Activated CD4-positive, alpha-beta T cell treated with anti-CD3 and anti-CD28 coated beads, Interleukin-2, amount 10 ng/mL, durations not matched to agents 7 days and 5 days (primary cell): Measurements from ENCODE around the gene ERBB4. TPM values are rescaled to one million over a fixed set of nuclear protein-coding genes. Genes with fewer than 3 reads are reported as not detected.
A peak's percentile ranks its signal among the peaks of the same experiment; 100 is the strongest.
"Not testable (repeated sequence)": the region's sequence is repeated elsewhere in the genome, so short reads cannot be mapped to it uniquely, and the experiment has no call there.

Experiments used
- CTCF ChIA-PET: fragments of 350-600 bp; sonication (Branson Sonifier 250); formaldehyde crosslinking; loops from one replicate; lab custom pipeline; 2021; ENCODE audit warnings: antibody characterized with exemption; lab: Charles Lee
- POLR2A ChIA-PET: fragments of 350-600 bp; sonication (Branson Sonifier 250); formaldehyde crosslinking; loops from one replicate; lab custom pipeline; 2021; ENCODE audit warnings: antibody characterized with exemption; lab: Charles Lee
- DNase-seq: peaks from one replicate; pipeline ENCODE4 v3.0.0-alpha.2; 2020
- H3K27ac Mint-ChIP-seq: one replicate; pipeline ENCODE4 v1.8.0; 2021; ENCODE audit warnings: mild to moderate bottlenecking, moderate library complexity, mixed read lengths
- H3K27me3 Mint-ChIP-seq: one replicate; pipeline ENCODE4 v1.8.0; 2021; ENCODE audit warnings: mixed read lengths
- H3K36me3 Mint-ChIP-seq: one replicate; pipeline ENCODE4 v1.8.0; 2021; ENCODE audit warnings: low read depth, mixed read lengths
- H3K4me1 Mint-ChIP-seq: one replicate; pipeline ENCODE4 v1.8.0; 2021; ENCODE audit warnings: mixed read lengths
- H3K4me3 Mint-ChIP-seq: one replicate; pipeline ENCODE4 v1.8.0; 2021; ENCODE audit warnings: mild to moderate bottlenecking, moderate library complexity, mixed read lengths
- H3K9me3 Mint-ChIP-seq: one replicate; pipeline ENCODE4 v1.8.0; 2021; ENCODE audit warnings: mixed read lengths
- total RNA-seq, 2 experiments: library from RNA; stranded (reverse); gene quantifications; one replicate each; pipeline ENCODE4 v1.2.3, GENCODE V29; 2021

The ERBB4 gene
- total RNA-seq, 2 experiments from 2014 or later, result not detected

- POLR2A ChIA-PET, result no interaction called here
Measured at GRCh38 chr2:211623096-211623495, 915.5 kb downstream of the ERBB4 start.

GRCh38 chr2:211620986-211621385, 917.6 kb downstream of the ERBB4 start:
- no peak overlapping the region for H3K27ac Mint-ChIP-seq
- H3K4me3 Mint-ChIP-seq, result no peak overlapping the region
- no peak for DNase-seq
- no peaks in the 10 kb centered on the region for H3K27me3 Mint-ChIP-seq
- no peaks in the 10 kb centered on the region for H3K36me3 Mint-ChIP-seq
- ChIA-PET POLR2A (no interaction called here), CTCF (no interaction called here)
- no peaks in the 10 kb centered on the region for H3K4me1 Mint-ChIP-seq
- H3K9me3 Mint-ChIP-seq, result no peaks in the 10 kb centered on the region

More at GRCh38 chr2:211623096-211623495, 915.5 kb downstream of the ERBB4 start:
- Mint-ChIP-seq H3K4me1 (no peaks in the 10 kb centered on the region), H3K36me3 (no peaks in the 10 kb centered on the region), H3K4me3 (no peak overlapping the region), H3K27me3 (no peaks in the 10 kb centered on the region), H3K27ac (no peak overlapping the region), H3K9me3 (peaks cover 2% of the 10 kb centered on the region)
- no peak for DNase-seq
- CTCF ChIA-PET, result no interaction called here

- Mint-ChIP-seq H3K36me3 (no peaks in the 10 kb centered on the region), H3K27me3 (no peaks in the 10 kb centered on the region), H3K4me1 (no peaks in the 10 kb centered on the region), H3K9me3 (no peaks in the 10 kb centered on the region), H3K4me3 (no peak overlapping the region), H3K27ac (no peak overlapping the region)
- CTCF ChIA-PET, result no interaction called here
- POLR2A ChIA-PET, result no interaction called here
- no peak for DNase-seq
Measured at GRCh38 chr2:211617803-211618202, 920.8 kb downstream of the ERBB4 start.

- Mint-ChIP-seq H3K36me3 (no peaks in the 10 kb centered on the region), H3K27ac (no peak overlapping the region), H3K4me1 (peaks cover 6% of the 10 kb centered on the region), H3K9me3 (peaks cover 4% of the 10 kb centered on the region), H3K4me3 (peak overlapping the region; percentile 57), H3K27me3 (no peaks in the 10 kb centered on the region)
- ChIA-PET CTCF (no interaction called here), POLR2A (no interaction called here)
- DNase-seq, result no peak
Measured at GRCh38 chr2:211611621-211612020, 927.0 kb downstream of the ERBB4 start.

GRCh38 chr2:211611061-211611518, 927.5 kb downstream of the ERBB4 start:
- DNase-seq, result peak; percentile 12
- H3K4me3 Mint-ChIP-seq, result peak overlapping the region; percentile 57
- H3K4me1 Mint-ChIP-seq, result peaks cover 6% of the 10 kb centered on the region
- H3K9me3 Mint-ChIP-seq, result peaks cover 4% of the 10 kb centered on the region
- ChIA-PET POLR2A (no interaction called here), CTCF (no interaction called here)
- H3K36me3 Mint-ChIP-seq, result no peaks in the 10 kb centered on the region
- peak overlapping the region; percentile 11 for H3K27ac Mint-ChIP-seq
- no peaks in the 10 kb centered on the region for H3K27me3 Mint-ChIP-seq

GRCh38 chr2:211609127-211609526, 929.5 kb downstream of the ERBB4 start:
- DNase-seq, result no peak
- POLR2A ChIA-PET, result no interaction called here
- peaks cover 6% of the 10 kb centered on the region for H3K4me1 Mint-ChIP-seq
- H3K27ac Mint-ChIP-seq, result no peak overlapping the region
- H3K4me3 Mint-ChIP-seq, result no peak overlapping the region
- CTCF ChIA-PET, result no interaction called here
- no peaks in the 10 kb centered on the region for H3K36me3 Mint-ChIP-seq
- peaks cover 4% of the 10 kb centered on the region for H3K9me3 Mint-ChIP-seq
- H3K27me3 Mint-ChIP-seq, result no peaks in the 10 kb centered on the region

- POLR2A ChIA-PET, result no interaction called here
- H3K27me3 Mint-ChIP-seq, result no peaks in the 10 kb centered on the region
- no peak for DNase-seq
- CTCF ChIA-PET, result no interaction called here
- H3K4me1 Mint-ChIP-seq, result no peaks in the 10 kb centered on the region
- H3K9me3 Mint-ChIP-seq, result no peaks in the 10 kb centered on the region
- H3K36me3 Mint-ChIP-seq, result no peaks in the 10 kb centered on the region
- no peak overlapping the region for H3K4me3 Mint-ChIP-seq
- no peak overlapping the region for H3K27ac Mint-ChIP-seq
Measured at GRCh38 chr2:211599146-211599545, 939.5 kb downstream of the ERBB4 start.

- Mint-ChIP-seq H3K4me3 (no peak overlapping the region), H3K4me1 (no peaks in the 10 kb centered on the region), H3K27ac (no peak overlapping the region), H3K36me3 (no peaks in the 10 kb centered on the region), H3K9me3 (no peaks in the 10 kb centered on the region), H3K27me3 (no peaks in the 10 kb centered on the region)
- POLR2A ChIA-PET, result no interaction called here
- no peak for DNase-seq
- CTCF ChIA-PET, result no interaction called here
Measured at GRCh38 chr2:211598238-211598637, 940.4 kb downstream of the ERBB4 start.

- H3K4me1 Mint-ChIP-seq, H3K4me3 Mint-ChIP-seq, H3K36me3 Mint-ChIP-seq, H3K27me3 Mint-ChIP-seq, POLR2A ChIA-PET, H3K27ac Mint-ChIP-seq, DNase-seq, CTCF ChIA-PET, H3K9me3 Mint-ChIP-seq: not testable (repeated sequence)
Measured at GRCh38 chr2:211592006-211592405, 946.6 kb downstream of the ERBB4 start.

GRCh38 chr2:211591426-211591825, 947.2 kb downstream of the ERBB4 start:
- Mint-ChIP-seq H3K36me3 (no peaks in the 10 kb centered on the region), H3K4me3 (no peak overlapping the region), H3K27ac (no peak overlapping the region), H3K9me3 (peaks cover 2% of the 10 kb centered on the region), H3K4me1 (no peaks in the 10 kb centered on the region), H3K27me3 (no peaks in the 10 kb centered on the region)
- ChIA-PET POLR2A (no interaction called here), CTCF (interaction anchor here (1.3 kb wide), 1 partner anchor 13 kb away, joined by 3 read pairs; no protein-coding TSS in a partner anchor)
- DNase-seq, result no peak

- H3K27me3 Mint-ChIP-seq, result no peaks in the 10 kb centered on the region
- no peak overlapping the region for H3K27ac Mint-ChIP-seq
- peaks cover 2% of the 10 kb centered on the region for H3K9me3 Mint-ChIP-seq
- no peaks in the 10 kb centered on the region for H3K4me1 Mint-ChIP-seq
- H3K36me3 Mint-ChIP-seq, result no peaks in the 10 kb centered on the region
- no peak overlapping the region for H3K4me3 Mint-ChIP-seq
- DNase-seq, result no peak
- CTCF ChIA-PET, result no interaction called here
- POLR2A ChIA-PET, result no interaction called here
Measured at GRCh38 chr2:211568439-211568838, 970.2 kb downstream of the ERBB4 start.

- POLR2A ChIA-PET, result no interaction called here
- CTCF ChIA-PET, result no interaction called here
- Mint-ChIP-seq H3K9me3 (peaks cover 2% of the 10 kb centered on the region), H3K36me3 (no peaks in the 10 kb centered on the region), H3K27me3 (no peaks in the 10 kb centered on the region), H3K4me3 (no peak overlapping the region), H3K4me1 (no peaks in the 10 kb centered on the region), H3K27ac (no peak overlapping the region)
- DNase-seq, result no peak
Measured at GRCh38 chr2:211564441-211564840, 974.2 kb downstream of the ERBB4 start.

GRCh38 chr2:211545582-211545981, 993.0 kb downstream of the ERBB4 start:
- CTCF ChIA-PET, result no interaction called here

GRCh38 chr2:211534632-211535031, 1004.0 kb downstream of the ERBB4 start:
- ChIA-PET CTCF (no interaction called here), POLR2A (no interaction called here)
- Mint-ChIP-seq H3K36me3 (no peaks in the 10 kb centered on the region), H3K4me3 (no peak overlapping the region), H3K4me1 (no peaks in the 10 kb centered on the region), H3K27ac (no peak overlapping the region), H3K9me3 (no peaks in the 10 kb centered on the region), H3K27me3 (no peaks in the 10 kb centered on the region)
- no peak for DNase-seq

More at GRCh38 chr2:211545582-211545981, 993.0 kb downstream of the ERBB4 start:
- POLR2A ChIA-PET, result no interaction called here
- no peak for DNase-seq
- Mint-ChIP-seq H3K9me3 (no peaks in the 10 kb centered on the region), H3K4me3 (no peak overlapping the region), H3K4me1 (no peaks in the 10 kb centered on the region), H3K36me3 (no peaks in the 10 kb centered on the region), H3K27me3 (no peaks in the 10 kb centered on the region), H3K27ac (no peak overlapping the region)
